SH-SY5Y (cell line): ENCODE measurements around the gene LSAMP.

ENCODE experiments used
- GATA2 ChIP-seq: IDR thresholded peaks from 2 replicates; pipeline ENCODE4 v1.6.1; 2011; ENCODE audit warnings: mild to moderate bottlenecking, low read depth, low read length
- GATA3 ChIP-seq: IDR thresholded peaks from 2 replicates; pipeline ENCODE4 v1.6.1; 2011; ENCODE audit warnings: low read depth, mild to moderate bottlenecking, low read length, moderate library complexity

DNA sequence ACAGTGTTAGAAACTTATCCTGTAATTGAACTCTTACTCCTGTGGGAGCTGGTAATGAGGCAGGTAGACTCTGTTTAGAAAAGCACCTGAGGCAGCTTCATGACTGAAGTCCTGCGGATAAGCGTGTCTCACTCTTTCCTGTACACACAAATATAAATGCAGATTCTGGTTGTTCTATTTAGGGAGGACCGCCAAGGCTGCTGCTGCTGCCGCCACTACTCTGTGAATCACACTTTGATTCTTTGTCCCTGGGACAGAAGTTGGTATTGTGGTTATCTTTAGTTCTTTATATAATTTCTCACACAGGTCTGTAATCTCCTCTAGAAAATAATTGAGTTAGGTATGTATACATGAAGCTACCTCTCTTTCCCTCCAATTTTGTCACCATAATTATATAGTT is 3.6 kb downstream of the LSAMP start:
- no peak for TF ChIP-seq GATA3
- no peak for TF ChIP-seq GATA2
